ENCODE results near the gene PDAP1. TPM values are rescaled to one million over a fixed set of nuclear protein-coding genes. Genes with fewer than 3 reads are reported as not detected.

PDAP1 gene
- total and polyA plus RNA-seq, 10 of the 15 experiments (the other 5 are each of a cell fraction or from before 2014, with no cell fraction given): 6.6 to 200 (median 87.7) TPM

DNA sequence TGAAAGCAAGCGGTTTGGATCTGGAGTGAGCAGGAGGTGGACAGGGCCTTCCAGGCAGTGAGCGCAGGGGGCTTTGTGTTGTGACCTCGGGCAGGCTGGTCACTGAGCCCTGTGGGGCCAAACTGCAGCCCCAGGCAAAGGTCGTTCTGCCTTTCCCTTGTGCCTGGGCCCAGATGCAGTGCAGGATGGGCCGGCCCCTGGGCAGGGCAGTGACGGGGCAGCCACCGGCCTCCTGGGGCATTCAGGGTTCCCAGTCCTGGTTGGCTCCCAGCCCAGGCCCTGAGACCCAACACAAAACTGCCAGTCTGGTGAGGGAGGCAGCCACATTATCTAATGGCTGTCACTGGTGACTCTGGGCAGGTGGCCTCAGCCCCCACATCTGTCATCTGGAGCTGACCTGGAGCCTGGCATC is 26.7 kb downstream of the PDAP1 start:
- 79% methylated on average over 7 of the region's 7 CpGs for WGBS (ENCODE audit: insufficient coverage, insufficient replicate concordance, low lambda C conversion rate, missing lambda C conversion rate)
- CTCF ChIA-PET: no interaction called here
- POLR2A ChIA-PET: interaction anchor here (0.6 to 1.0 kb wide), 2 partner anchors 26 to 688 kb away, joined by 4 to 5 read pairs; no protein-coding TSS in a partner anchor
- H2AFZ ChIP-seq (ENCODE audit: control insufficient read depth, low read depth, low read length): no peak overlapping the region
- H4K20me1 ChIP-seq (ENCODE audit: control insufficient read depth, insufficient read depth): no peaks in the 10 kb centered on the region
- no TSS peak for BruUV-seq (replicated peaks)
- RAD21 ChIA-PET (ENCODE audit: unreplicated experiment): no interaction called here
- TF ChIP-seq SMAD1 (IDR thresholded peaks at IDR 0.05; ENCODE audit: low read depth, partially characterized antibody) (no peak), SMAD5 (IDR thresholded peaks at IDR 0.05; ENCODE audit: low read depth) (0 out of 2 replicates have a peak, but pooled peaks have one; percentile 6)
- intact Hi-C loops (cut with micrococcal nuclease; ENCODE audit: unreplicated experiment) (loop anchor here (2.0 kb wide), 1 partner anchor 27 kb away; the partner anchor contains the start of genes BUD31 and PDAP1), in situ Hi-C loops (cut with MboI) (no loop called here)
- FAIRE-seq (no peak), ATAC-seq (no peak), DNase-seq (ENCODE audit: low read depth, low spot score) (no peak)
- peak overlapping the region; percentile 59 for H3K4me3 ChIP-seq
- H3K27me3 ChIP-seq (replicated peaks in 1 of 2; ENCODE audit: control insufficient read depth in 2 of 2, insufficient read depth in 2 of 2, low read length in 1 of 2): no peaks in the 10 kb centered on the region
- peaks cover 7 to 15% of the 10 kb centered on the region in 2 experiments for H3K36me3 ChIP-seq (ENCODE audit: control insufficient read depth in 2 of 2, insufficient read depth in 2 of 2, low read length in 1 of 2)
- peak overlapping the region; percentile 95 for H3K9ac ChIP-seq (ENCODE audit: control insufficient read depth, insufficient read depth, low read length)
- peaks cover 39% of the 10 kb centered on the region for H3K4me1 ChIP-seq (ENCODE audit: control insufficient read depth, insufficient read depth, low read length)
- peak overlapping the region; percentile 100 for H3K27ac ChIP-seq (ENCODE audit: control insufficient read depth, insufficient read depth)
- SMC1A ChIA-PET (ENCODE audit: uncharacterized antibody, unreplicated experiment): interaction anchor here (1.7 kb wide), 1 partner anchor 27 kb away, joined by 3 read pairs; the partner anchor contains the start of genes BUD31 and PDAP1
- H3K4me2 ChIP-seq (ENCODE audit: control insufficient read depth, insufficient read depth): peak overlapping the region; percentile 96
- H3K9me3 ChIP-seq (replicated peaks; ENCODE audit: control insufficient read depth, insufficient read depth, low read length): no peaks in the 10 kb centered on the region
- peaks cover 64% of the 10 kb centered on the region for H3K79me2 ChIP-seq (ENCODE audit: control insufficient read depth, insufficient read depth, low read length)

DNA sequence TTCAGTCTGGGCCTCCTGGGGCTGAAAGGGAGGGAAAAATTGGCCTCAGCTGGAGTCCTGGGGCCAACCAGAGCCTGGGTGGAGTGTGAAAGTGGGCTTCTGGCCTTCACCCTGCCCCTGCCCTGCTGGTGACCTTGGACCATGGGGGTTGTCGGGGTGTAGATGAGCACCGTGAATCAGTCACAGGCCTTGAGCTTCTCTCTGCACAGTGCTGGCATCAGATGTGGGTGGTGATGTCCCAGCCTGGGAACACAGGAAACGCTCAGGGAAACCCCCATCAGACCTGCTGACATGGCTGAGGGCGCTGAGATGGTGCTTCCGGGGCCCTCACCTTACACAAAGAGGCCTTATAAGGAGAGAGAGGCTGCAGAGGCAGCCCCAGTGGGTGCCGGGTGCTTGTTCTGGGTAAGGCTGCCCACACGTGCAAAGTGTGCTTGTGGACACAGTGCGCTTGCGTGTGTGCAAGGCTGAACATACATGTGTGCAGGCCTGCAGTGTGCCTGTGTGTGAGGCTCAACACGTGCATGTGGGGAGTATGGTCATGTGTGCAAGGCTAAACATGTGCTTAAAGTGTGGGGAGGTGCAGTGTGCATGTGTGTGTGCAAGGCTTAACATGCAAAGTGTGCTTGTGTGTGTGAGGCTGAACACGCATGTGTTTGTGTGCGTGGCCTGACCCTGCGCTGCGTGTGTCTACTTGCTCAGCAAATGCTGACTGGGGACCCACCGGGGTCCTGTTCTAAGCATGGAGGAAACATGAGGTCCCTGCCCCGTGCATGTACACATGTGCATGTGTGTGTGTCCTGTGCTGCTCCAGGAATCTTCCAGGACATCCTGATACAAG is 27.4 kb downstream of the PDAP1 start:
- WGBS (ENCODE audit: insufficient coverage, insufficient replicate concordance, low lambda C conversion rate, missing lambda C conversion rate): 25% methylated on average over 16 of the region's 16 CpGs
- CTCF ChIA-PET: interaction anchor here (1.7 kb wide), 1 partner anchor 28 kb away, joined by 5 read pairs; the partner anchor contains the start of genes BUD31 and PDAP1
- RAD21 ChIA-PET (ENCODE audit: unreplicated experiment): interaction anchor here (0.5 to 2.3 kb wide), 3 partner anchors 10 to 28 kb away, joined by 3 to 15 read pairs (median 7); partner anchors contain the start of genes BUD31 and PDAP1
- peak; percentile 88 for DNase-seq (ENCODE audit: low read depth, low spot score)
- H3K36me3 ChIP-seq (ENCODE audit: control insufficient read depth in 2 of 2, insufficient read depth in 2 of 2, low read length in 1 of 2): peaks cover 9 to 10% of the 10 kb centered on the region in 2 experiments
- H3K27me3 ChIP-seq (replicated peaks in 1 of 2; ENCODE audit: control insufficient read depth in 2 of 2, insufficient read depth in 2 of 2, low read length in 1 of 2): no peaks in the 10 kb centered on the region
- peak overlapping the region; percentile 64 for H3K4me3 ChIP-seq
- POLR2A ChIA-PET: interaction anchor here (0.5 to 2.8 kb wide), 5 partner anchors 28 to 450 kb away, joined by 3 to 51 read pairs (median 4); partner anchors contain the start of genes ARPC1A, BUD31 and PDAP1
- H3K4me2 ChIP-seq (ENCODE audit: control insufficient read depth, insufficient read depth): peak overlapping the region; percentile 96
- no peak overlapping the region for H2AFZ ChIP-seq (ENCODE audit: control insufficient read depth, low read depth, low read length)
- in situ Hi-C loops (cut with MboI) (no loop called here), intact Hi-C loops (cut with micrococcal nuclease; ENCODE audit: unreplicated experiment) (loop anchor here (2.0 kb wide), 1 partner anchor 28 kb away; the partner anchor contains the start of genes BUD31 and PDAP1)
- SMC1A ChIA-PET (ENCODE audit: uncharacterized antibody, unreplicated experiment): interaction anchor here (1.0 to 2.7 kb wide), 2 partner anchors 12 to 27 kb away, joined by 3 to 20 read pairs; partner anchors contain the start of genes BUD31 and PDAP1
- FAIRE-seq: peak; percentile 98
- ATAC-seq: peak; percentile 85
- no peaks in the 10 kb centered on the region for H3K9me3 ChIP-seq (replicated peaks; ENCODE audit: control insufficient read depth, insufficient read depth, low read length)
- no peaks in the 10 kb centered on the region; the same call in 1 of the 2 replicates for H4K20me1 ChIP-seq (ENCODE audit: control insufficient read depth, insufficient read depth)
- H3K4me1 ChIP-seq (ENCODE audit: control insufficient read depth, insufficient read depth, low read length): peaks cover 43% of the 10 kb centered on the region
- TSS peak; percentile 43 for BruUV-seq (replicated peaks)
- H3K9ac ChIP-seq (ENCODE audit: control insufficient read depth, insufficient read depth, low read length): peak overlapping the region; percentile 95
- H3K27ac ChIP-seq (ENCODE audit: control insufficient read depth, insufficient read depth): peak overlapping the region; percentile 100
- peaks cover 69% of the 10 kb centered on the region for H3K79me2 ChIP-seq (ENCODE audit: control insufficient read depth, insufficient read depth, low read length)
- TF ChIP-seq, protein P1, sequence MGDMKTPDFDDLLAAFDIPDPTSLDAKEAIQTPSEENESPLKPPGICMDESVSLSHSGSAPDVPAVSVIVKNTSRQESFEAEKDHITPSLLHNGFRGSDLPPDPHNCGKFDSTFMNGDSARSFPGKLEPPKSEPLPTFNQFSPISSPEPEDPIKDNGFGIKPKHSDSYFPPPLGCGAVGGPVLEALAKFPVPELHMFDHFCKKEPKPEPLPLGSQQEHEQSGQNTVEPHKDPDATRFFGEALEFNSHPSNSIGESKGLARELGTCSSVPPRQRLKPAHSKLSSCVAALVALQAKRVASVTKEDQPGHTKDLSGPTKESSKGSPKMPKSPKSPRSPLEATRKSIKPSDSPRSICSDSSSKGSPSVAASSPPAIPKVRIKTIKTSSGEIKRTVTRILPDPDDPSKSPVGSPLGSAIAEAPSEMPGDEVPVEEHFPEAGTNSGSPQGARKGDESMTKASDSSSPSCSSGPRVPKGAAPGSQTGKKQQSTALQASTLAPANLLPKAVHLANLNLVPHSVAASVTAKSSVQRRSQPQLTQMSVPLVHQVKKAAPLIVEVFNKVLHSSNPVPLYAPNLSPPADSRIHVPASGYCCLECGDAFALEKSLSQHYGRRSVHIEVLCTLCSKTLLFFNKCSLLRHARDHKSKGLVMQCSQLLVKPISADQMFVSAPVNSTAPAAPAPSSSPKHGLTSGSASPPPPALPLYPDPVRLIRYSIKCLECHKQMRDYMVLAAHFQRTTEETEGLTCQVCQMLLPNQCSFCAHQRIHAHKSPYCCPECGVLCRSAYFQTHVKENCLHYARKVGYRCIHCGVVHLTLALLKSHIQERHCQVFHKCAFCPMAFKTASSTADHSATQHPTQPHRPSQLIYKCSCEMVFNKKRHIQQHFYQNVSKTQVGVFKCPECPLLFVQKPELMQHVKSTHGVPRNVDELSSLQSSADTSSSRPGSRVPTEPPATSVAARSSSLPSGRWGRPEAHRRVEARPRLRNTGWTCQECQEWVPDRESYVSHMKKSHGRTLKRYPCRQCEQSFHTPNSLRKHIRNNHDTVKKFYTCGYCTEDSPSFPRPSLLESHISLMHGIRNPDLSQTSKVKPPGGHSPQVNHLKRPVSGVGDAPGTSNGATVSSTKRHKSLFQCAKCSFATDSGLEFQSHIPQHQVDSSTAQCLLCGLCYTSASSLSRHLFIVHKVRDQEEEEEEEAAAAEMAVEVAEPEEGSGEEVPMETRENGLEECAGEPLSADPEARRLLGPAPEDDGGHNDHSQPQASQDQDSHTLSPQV (IDR thresholded peaks at IDR 0.05): no peak
- TF ChIP-seq, protein P2, sequence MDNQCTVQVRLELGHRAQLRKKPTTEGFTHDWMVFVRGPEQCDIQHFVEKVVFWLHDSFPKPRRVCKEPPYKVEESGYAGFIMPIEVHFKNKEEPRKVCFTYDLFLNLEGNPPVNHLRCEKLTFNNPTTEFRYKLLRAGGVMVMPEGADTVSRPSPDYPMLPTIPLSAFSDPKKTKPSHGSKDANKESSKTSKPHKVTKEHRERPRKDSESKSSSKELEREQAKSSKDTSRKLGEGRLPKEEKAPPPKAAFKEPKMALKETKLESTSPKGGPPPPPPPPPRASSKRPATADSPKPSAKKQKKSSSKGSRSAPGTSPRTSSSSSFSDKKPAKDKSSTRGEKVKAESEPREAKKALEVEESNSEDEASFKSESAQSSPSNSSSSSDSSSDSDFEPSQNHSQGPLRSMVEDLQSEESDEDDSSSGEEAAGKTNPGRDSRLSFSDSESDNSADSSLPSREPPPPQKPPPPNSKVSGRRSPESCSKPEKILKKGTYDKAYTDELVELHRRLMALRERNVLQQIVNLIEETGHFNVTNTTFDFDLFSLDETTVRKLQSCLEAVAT (IDR thresholded peaks at IDR 0.05): peak; percentile 89
- TF ChIP-seq, protein P3, sequence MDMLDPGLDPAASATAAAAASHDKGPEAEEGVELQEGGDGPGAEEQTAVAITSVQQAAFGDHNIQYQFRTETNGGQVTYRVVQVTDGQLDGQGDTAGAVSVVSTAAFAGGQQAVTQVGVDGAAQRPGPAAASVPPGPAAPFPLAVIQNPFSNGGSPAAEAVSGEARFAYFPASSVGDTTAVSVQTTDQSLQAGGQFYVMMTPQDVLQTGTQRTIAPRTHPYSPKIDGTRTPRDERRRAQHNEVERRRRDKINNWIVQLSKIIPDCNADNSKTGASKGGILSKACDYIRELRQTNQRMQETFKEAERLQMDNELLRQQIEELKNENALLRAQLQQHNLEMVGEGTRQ (IDR thresholded peaks at IDR 0.05; ENCODE audit: borderline replicate concordance, low read depth, low read length): peak; percentile 7; the same call in 1 of the 2 replicates
- TF ChIP-seq MYC (IDR thresholded peaks at IDR 0.05; ENCODE audit: insufficient read depth, insufficient read length, insufficient replicate concordance, low read length, severe bottlenecking): peak; percentile 93
